HG03095 (cell line): Measurements from ENCODE around the gene PCCA.
"Not testable (repeated sequence)": the region's sequence is repeated elsewhere in the genome, so short reads cannot be mapped to it uniquely, and the experiment has no call there.

ENCODE experiments used
- ATAC-seq: cut with Tn5 transposase; IDR thresholded peaks from one replicate; pipeline ENCODE4 v1.9.1; 2021; ENCODE audit warnings: moderate library complexity; ENCODE audit not compliant: unreplicated experiment

The PCCA gene

DNA sequence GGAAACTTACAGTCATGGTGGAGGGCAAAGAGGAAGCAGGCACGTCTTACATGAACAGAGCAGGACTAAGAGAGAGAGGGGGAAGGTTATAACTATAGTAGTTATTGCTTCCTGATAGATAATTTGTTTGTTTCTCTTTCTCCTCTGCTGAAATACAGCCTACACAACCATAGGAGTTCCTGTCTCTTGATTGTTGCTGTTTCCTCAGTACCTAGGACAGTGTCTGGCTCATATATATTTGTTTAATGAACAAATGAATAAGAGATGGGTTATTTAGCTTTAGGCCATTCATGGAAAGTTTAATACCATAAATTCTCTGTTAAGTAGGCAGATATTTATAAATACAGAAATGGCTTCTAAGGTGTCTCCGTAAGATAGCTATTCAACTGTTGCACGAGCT lies 95.2 kb downstream of the PCCA start:
- ATAC-seq: no peak

DNA sequence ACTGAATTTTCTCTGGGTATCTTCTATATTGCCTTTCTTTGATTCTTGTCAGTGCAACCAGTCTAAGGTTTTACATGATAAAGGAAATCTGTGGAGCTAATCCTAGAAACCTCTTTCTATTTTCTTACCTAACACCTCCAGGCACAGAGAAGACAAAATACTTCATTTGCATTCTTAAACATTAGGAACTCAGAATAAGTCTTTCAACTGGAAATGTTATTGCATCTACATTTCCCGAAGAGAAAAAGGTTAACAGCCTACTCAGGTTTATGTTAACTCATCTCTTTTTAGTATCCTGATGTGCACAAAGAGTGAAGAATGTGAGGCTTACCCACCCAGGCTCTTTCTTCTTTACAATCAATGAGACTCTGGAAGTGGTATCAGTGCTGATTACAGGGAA lies 106.7 kb downstream of the PCCA start:
- no peak for ATAC-seq

DNA sequence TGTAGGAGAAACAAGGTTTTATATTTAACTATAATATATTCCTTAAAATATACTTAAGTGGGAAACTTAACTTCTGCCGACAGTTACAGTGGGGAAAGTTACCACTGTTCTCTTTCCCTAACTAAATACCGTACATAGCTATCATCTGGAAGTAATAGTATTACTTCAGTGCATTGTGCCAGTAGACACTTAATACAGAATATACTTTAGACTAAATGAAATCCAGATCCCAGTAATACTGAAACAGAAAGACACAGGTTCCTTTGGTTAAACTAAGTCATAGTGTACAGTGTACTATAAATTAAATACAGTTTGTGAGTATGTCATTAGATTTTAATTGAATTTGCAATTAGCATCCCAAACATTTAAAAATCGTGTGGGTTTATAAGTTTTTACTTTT lies 107.5 kb downstream of the PCCA start:
- ATAC-seq: no peak

DNA sequence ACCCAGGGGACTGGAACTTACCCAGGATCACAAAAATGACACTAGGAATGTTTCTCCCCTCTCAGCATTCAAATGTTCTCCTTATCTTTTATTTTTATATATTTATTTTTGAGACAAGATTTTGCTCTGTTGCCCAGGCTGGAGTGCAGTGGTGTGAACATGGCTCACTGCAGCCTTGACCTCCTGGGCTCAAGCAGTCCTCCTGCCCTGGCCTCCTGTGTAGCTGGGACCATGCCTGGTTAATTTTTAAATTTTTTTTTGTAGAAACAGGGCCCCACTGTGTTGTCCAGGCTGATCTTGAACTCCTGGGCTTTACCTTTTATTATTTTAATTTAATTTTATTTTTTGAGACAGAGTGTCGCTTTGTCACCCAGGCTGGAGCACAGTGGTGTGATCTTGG lies 108.2 kb downstream of the PCCA start:
- ATAC-seq: no peak

DNA sequence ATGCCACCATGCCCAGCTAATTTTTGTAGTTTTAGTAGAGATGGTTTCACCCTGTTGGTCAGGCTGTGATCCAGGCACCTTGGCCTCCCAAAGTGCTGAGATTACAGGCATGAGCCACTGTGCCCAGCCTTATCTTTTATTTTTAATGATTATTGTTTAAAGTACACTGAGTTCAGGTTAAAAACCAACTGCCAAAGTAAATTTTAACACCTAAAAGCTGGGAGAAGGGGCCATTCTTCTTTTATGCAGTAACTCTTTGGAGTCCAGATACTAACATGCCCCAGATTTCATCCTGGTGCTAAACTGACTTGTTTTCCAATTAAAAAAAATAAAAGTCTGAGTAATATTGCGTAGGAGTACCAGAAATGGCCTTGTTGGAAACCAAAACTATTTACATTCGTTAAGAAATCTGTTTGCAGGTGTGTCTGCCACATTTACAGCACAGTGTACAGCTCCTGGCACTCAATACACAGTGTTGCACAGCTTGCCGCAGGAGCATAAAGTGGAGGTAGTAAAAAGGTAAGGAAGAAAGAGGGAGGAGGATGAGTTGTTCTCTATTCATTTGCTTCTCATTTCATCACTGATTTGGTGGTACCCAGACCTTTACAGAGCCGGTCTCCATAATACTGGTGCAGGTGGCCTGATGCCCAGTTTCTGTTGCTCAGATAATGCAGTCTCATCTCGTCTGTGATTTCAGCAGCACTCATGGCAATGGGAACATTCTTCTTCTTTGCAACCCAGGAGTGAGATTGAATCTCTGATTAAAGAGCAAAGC lies 108.9 kb downstream of the PCCA start:
- ATAC-seq: no peak

DNA sequence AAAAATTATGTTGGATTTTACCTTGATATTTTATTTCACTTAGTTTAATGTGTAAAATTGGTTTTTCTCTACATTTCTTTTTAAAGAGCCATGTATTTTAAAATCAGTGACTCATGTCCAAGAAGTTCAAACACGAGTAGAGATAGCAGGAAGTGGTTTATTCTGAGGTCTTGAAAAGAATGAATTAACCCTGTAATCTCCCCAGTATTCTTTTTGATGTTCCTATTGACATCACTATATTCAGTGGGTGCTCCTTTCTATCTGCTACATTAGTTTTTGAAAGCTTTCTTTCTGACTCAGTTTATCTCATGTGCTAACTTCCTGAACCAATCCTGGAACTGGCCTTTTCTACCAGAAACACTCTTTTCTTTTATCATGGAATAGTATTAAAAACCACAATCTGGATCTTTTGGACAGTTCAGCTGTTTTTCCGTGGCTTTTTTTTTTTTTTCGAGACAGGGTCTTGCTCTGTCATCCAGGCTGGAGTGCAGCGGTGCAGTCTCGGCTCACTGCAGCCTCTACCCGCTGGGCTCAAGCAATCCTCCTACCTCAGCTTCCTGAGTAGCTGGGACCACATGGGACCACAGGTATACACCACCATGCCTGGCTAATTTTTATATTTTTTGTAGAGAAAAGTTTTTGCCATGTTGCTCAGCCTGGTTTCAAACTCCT lies 114.9 kb downstream of the PCCA start:
- no peak for ATAC-seq

DNA sequence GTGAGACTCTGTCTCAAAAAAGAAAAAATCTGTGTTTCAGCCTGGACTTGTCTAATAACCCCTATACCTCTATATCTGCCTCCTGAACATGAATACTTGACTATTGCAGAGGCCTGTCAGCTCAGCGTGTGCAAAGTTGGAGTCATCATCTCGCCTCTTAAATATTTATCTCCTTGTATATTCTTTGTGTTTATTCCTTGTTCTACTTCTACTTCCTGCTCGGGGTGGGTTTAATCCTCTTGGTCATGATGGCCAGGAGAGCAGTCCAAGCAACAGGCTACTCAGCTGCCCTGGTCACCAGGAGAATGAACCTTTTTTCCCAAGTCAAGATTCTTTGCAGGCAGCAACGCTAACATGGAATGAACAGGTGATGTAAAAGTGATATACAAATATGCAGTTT lies 119.1 kb downstream of the PCCA start:
- no peak for ATAC-seq

DNA sequence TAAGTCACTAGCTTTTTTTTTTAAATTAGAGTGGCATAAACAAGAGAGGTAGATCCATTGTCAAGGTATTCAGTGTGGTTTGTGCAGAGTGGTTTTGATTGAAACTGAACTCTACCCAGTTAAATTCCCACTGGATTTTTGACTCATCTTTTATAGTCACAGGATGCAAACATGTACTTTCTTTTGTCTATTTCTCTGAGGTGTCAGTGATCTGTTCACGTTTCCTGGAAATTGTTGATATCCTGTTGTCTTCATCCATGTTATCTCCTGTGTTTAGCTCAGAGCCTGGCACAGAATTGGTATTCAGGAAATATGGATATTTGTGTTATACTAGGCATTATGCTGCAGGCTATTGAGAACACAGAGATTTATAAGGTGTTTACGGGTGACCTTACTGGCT lies 119.7 kb downstream of the PCCA start:
- ATAC-seq: no peak

DNA sequence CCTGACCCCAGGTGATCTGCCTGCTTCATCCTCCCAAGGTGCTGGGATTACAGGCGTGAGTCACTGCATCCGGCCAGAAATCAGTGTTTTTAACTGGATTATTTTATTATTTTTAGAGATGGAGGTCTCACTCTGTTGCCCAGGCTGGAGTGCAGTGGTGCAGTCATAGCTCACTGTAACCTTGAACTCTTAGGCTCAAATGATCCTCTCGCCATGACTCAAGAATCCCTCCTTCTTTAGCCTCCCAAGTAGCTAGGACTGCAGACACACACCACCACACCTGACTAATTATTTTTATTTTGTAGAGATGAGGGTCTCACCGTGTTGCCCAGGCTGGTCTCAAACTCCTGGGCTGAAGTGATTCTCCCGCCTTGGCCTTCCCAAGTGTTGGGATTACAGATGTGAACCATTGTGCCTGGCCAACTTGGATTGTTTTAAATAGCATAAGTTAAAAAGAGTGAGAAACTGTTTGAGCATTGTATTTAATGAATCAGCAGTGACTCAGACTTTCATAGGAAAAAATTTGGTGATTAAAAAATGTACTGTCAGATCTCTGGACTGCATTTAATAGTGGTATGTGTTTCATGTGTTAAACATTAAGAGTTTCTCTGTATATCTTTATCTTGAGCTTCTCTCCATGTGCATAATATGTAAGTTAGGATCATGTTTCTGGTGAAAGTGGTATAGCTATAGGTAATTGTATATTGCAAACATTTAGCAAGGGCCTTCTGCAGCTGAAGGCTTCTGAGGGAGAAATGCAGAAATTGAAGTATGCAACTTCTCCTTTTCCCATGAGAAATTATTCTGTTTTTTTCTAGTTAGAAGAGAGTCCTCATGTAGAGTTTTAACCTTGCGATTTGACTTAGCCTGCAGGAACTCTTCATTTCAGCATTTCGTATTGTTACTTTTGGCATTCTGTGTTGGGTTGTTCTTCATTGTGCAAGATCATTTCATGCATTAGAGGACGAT lies 121.2 kb downstream of the PCCA start:
- no peak for ATAC-seq

DNA sequence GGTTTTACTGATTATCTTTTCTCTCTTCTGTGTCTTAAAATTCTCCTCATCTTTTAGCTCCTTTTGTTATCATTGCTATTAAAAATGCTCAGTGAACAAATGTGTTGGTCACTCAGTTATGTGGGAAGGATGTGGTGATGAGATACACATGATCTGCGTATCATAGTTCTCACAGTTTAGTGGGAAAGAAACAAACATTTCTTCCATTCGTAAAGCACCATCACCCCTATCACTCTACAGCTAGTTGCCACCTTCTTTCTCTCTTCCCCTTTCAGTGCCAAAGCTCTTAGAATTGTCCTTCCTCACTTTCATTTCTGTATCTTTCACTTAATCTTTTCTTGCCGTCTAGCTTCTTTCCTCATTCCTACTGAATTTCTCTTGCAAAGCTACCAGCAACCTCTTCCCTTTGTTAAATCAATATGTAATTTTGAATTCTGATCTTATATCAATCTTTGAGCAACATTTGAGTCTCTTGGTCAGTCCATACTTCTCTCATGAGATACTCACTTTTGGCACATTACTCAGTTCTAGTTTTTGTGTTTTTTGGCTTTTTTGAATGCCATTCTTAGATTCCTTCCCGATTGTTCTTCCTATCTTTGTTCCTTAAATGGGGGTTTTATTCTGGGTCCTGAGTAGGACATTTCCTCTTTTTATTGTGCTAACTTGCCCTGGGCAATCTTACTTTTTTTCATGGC lies 122.3 kb downstream of the PCCA start:
- no peak for ATAC-seq

DNA sequence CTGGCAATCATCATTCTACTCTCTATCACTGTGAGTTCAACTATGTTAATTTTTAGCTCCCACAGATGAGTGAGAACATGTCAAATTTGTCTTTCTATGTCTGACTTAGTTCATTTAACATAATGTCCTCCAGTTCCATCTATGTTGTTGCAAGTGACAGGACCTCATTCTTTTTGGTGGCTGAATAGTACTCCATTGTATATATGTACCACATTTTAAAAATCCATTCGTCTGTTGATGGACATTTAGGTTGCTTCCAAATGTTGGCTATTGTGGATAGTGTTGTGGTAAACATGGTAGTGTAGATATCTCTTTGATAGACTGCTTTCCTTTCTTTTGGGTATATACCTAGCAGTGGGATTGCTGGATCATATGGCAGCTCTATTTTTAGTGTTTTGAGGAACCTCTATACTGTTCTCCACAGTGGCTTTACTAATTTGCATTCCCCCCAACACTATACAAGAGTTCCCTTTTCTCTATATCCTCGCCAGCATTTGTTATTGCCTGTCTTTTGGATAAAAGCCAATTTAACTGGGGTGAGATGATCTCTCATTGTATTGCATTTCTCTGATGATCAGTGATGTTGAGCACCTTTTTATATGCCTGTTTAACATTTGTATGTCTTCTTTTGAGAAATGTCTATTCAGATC lies 124.1 kb downstream of the PCCA start:
- no peak for ATAC-seq

DNA sequence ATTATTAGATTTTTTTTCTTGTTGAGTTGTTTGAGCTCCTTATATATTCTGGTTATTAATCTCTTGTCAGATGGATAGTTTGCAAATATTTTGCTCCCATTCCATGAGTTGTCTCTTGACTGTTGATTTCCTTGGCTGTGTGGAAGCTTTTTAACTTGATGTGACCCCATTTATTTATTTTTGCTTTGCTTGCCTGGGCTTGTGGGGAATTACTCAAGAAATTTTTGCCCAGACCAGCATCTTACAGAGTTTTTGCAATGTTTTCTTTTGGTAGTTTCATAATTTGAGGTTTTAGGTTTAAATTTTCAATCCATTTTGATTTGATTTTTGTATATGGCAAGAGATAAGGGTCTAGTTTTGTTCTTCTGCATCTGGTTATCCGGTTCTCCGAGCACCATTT lies 124.7 kb downstream of the PCCA start:
- no peak for ATAC-seq

DNA sequence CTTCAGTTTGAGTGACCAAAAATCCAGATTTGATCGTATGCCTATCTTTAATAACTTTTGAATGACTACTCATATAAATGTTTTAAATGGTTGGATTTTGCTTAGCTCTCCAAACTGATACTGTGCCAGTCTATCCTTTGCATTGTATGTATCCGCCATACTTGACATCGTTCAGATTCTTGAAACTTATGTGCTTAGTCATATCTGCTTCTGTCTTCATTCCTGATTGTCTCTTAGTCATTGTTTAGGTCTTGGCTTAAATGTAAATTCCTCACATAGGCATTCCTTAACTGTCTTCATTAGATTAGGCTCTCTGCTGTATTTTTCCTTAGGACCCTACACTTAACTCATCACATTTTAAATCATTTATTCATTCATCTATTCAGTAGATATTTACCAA lies 126.0 kb downstream of the PCCA start:
- ATAC-seq: no peak

DNA sequence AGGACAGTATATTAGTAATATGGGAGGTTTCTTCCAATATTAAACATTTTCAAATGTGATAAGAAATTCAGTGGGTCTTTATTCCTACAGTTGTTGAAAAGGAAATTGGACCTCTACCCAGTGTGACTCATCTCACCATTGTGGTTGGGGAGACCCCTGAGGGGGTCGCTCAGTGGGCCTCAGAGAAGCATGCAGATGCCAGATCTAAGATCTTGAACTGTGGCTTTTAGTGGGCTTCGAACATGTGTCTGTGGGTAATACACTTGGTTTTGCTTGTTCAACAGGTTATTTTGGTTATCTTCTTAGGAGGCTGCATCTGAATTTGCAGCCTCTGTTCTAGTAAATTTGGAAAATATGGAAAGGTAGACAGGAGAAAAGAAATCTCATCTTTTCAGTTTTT lies 132.3 kb downstream of the PCCA start:
- no peak for ATAC-seq

DNA sequence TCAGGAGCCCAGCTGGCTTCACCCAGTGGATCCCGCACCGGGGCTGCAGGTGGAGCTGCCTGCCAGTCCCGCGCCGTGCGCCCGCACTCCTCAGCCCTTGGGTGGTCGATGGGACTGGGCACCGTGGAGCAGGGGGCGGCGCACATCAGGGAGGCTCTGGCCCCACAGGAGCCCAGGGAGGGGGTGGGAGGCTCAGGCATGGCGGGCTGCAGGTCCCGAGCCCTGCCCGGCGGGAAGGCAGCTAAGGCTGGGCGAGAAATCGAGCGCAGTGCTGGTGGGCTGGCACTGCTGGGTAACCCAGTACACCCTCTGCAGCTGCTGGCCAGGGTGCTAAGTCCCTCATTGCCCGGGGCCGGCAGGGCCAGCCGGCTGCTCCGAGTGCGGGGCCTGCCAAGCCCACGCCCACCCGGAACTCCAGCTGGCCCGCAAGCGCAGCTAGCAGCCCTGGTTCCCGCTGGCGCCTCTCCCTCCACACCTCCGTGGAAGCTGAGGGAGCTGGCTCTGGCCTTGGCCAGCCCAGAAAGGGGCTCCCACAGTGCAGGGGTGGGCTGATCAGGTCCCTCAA lies 135.2 kb downstream of the PCCA start:
- ATAC-seq: not testable (repeated sequence)

DNA sequence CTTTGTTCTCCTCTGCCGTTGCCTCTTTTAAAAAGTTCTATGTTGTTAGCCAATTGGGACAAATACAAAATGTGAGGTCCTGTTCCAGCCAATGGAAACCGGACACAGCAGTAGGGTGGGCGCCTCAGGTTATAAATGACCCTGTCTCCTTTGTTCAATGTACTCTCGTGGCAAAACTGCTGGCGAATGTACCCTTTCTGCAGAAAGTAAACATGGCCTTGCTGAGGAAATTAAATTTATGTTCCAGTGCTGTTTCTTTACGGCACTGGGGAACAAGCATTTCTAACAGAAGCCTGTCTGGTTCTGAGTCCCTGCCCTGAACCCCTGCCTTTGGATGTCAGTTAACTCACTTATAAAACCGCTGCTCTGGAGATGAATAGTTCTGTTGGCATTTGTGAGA lies 140.7 kb downstream of the PCCA start:
- ATAC-seq: no peak

DNA sequence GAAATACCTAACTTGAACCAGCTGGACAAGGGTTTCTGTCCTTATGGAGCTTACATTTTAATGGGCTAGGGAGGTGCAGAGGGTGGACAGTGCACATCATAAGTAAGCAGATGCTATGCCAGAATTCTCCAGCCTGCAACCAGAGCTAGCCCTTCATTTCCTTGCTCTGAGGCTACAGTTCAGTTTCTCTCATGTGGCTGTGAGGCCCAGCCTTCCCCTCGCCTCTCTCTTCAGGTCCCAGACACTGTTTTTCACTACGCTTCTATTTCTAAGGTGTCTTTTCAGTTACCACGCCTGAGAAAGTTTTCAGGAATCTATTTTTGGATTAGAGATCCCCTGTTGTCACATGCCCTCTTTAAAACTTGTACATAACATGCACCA lies 141.9 kb downstream of the PCCA start:
- no peak for ATAC-seq

DNA sequence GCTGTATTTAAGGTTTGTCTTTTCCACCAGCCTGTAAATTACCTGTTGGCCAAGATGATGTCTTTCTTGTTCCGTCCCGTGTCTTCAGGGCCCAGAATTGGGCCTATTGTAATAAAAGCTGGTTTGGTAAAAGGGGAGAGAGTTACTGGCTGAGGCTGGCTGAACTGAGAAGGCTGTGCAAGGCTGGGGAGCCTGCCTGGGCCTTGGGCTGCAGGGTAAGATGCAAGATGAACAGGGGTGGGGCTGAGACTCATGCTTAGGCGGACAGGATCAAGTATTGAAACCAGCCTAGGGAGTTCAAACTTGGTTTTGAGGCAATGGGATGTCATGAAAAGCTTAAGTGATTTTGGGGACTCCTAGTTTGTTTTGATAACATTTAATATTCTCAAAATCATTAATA lies 142.3 kb downstream of the PCCA start:
- no peak for ATAC-seq

DNA sequence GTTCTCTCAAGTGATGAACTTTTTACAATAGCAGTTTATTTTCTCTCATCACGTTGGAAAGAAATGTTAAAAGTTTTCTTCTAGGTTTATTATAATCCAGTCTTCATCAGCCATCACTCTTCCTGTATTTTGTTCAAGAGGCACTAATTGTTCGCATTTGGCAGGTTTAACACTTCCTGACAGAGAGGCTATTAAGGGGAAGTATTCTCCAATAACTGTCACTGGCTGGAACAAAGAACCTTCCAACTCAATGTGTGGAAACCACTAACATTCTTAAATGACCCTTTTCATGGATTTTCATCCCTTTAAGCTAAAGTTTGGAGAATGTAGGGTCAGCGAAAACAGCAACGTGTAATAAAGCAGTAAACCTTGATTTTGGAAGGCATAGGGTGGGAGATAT lies 145.1 kb downstream of the PCCA start:
- no peak for ATAC-seq

DNA sequence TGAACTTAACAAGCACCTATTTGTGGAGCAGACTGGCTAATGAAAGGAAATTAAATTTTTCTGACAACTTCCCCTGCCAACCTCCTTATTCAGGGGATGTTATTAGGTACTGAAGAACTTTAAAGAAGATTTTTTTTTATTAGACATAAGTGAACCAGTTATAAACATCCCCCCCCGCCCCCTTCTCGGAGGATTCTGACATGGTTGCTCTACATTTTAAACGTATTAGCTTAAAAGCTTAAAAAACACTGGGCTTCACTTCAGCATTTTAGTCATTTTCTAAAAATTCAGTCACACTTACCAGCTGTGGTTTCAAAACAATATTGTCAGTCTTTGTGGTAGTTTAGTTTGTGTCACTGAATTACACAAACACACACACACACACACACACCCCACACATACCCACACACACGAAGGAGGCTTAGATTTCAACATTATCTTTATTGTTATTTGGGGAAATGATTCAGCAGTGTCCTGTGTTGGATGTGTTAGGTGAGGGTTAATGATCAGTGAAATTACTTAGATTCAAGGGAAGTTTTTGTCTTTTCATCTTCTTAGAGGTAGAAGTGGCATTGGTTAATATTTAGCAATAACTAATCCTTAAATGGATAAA lies 145.7 kb downstream of the PCCA start:
- ATAC-seq: no peak
